Smooth muscle cell of the pulmonary artery (primary cell): ENCODE data around the gene TASOR2. TPM values are rescaled to one million over a fixed set of nuclear protein-coding genes. Genes with fewer than 3 reads are reported as not detected.

Source experiments
- total RNA-seq: library from RNA; depleted of rRNA; stranded (reverse); fragments of >200 nt; gene quantifications from 2 replicates; pipeline ENCODE4 v1.2.3, GENCODE V29; 2014

TASOR2 gene
- total RNA-seq = 76.9 and 80.9 TPM in 2 replicates

GRCh38 chr10:5684318-5684970, at the start of gene TASOR2:
Gene TASOR2, plus strand, starts transcription at chr10:5684838. Its CDS starts 35,805 bp downstream, at chr10:5720643.

GRCh38 chr10:5666008-5666840, 18.4 kb upstream of the TASOR2 start, which contains the start of gene ASB13:
Gene ASB13, minus strand, starts transcription at chr10:5666595. Its CDS starts 44 bp downstream, at chr10:5666551.

Other genes with a start within 250 kb of the TASOR2 start
- gene CALML5, start 185.3 kb upstream of the TASOR2 start, total RNA-seq = not detected in 2 replicates
- gene CALML3, start 159.9 kb upstream of the TASOR2 start, total RNA-seq = not detected in 2 replicates
- 7.6 and 14.5 TPM in 2 replicates for gene ASB13, start 18.2 kb upstream of the TASOR2 start, total RNA-seq
- 336 and 343 TPM in 2 replicates for gene GDI2, start 128.6 kb downstream of the TASOR2 start, total RNA-seq
- gene ANKRD16, start 205.1 kb downstream of the TASOR2 start, total RNA-seq = 8.2 and 14.1 TPM in 2 replicates
- gene FBH1, start 205.4 kb downstream of the TASOR2 start, total RNA-seq = 99.9 and 103 TPM in 2 replicates